NCI-H82 treated with DMSO at 0.1 percent for 48 hours (cell line): ENCODE data around the gene HLA-DQB1.
"Not testable (repeated sequence)": the region's sequence is repeated elsewhere in the genome, so short reads cannot be mapped to it uniquely, and the experiment has no call there.

Experiments
- DNase-seq: peaks from one replicate; lab custom pipeline; 2025; ENCODE audit not compliant: unreplicated experiment; lab: John Stamatoyannopoulos, UW

Gene HLA-DQB1

DNA sequence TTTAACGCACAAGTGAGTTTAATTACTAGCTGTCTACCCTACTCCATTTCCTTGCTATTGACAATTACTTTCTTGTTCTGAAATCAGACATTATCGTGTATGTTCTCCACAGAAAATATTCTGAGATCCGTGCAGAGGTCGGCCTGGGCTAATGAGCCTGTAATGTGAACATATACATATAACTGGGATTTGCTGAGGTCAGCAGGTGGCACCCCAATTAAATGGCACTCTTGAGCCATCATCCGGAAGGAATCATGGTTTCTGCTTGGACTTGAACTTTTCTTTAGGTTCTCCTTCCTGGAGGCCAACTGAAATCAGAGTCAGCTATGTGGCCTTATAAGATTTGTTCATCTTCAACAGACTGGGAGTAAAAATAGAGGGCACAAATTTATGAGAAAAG is 3.6 kb downstream of the HLA-DQB1 start:
- DNase-seq: no peak

DNA sequence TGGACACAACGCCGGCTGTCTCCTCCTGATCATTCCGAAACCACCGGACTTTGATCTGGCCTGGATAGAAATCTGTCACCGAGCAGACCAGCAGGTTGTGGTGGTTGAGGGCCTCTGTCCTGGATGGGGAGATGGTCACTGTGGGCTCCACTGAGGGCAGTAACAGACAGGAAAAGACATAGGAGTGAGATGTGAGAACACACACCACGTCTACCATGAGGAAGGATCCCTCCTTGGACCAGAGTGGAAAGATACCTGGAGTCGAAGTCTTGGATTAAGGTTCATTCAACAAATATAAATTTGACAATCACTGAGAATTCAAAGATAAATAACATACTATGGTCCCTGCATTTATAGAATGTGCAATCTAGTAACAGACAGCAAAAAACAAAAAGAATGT is 4.4 kb downstream of the HLA-DQB1 start:
- no peak for DNase-seq

DNA sequence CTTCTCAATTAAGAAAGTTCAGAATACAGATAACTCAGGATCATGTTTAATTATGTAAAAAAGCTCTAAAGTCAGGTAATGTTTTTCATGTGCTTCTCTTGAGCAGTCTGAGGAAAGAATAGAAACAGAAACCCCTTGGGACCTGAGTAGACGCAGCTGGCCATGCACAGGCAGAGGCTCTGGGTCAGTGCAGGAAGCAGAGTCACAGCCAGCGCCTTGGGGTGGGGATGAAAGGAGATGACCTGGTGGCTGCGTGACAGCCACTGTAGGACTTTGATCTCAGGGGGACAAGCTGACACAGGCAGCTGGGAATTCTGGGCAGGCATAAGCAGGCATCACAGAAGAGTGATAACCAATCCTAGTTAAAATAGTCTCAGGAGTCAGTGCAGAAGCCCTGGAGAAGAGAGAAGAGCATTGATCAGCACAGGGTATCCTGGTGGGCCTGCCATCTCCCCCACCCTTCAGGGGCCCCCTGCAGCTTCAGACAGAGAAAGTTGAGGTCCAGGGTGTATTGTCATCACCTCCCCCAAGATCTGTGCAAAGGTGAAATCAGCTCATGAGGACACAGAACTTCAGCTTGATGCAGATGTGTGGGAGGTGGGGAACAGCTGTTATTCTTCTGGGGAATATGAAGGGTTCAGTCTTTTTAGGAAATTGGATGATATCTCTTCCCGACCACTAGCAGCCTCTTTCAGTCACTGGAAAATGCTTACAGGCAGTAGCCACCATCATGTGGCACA is 6.4 kb downstream of the HLA-DQB1 start:
- no peak for DNase-seq

DNA sequence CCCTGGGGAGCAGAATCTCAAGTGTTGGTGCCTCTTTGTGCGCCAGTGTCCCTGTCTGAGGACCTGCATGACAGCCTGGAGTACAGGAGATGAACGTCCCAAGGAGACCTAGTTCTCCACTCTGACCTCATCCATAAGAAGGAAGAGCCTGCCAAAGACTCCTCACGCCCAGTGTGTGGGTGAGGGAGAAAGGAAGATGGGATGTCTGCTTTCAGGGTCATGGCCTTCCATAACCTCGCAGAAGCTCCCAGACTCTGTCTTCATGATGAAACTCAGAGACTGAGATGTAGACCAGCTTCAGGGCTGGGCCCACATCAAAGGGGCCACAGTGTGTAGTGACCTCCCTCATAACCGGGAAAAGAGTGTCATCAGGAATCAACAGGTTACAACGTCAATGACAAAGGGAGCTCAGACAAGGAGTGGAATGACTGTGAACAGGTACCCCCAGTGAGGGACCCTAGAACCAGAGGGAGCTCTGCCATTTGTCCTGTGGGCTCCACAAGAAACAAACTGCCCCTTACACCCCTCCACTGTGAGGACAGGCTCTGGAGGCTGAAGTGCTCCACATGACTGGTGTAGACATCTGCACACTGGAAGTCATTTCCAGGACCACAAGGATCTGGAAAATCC is 8.1 kb downstream of the HLA-DQB1 start:
- no peak for DNase-seq

DNA sequence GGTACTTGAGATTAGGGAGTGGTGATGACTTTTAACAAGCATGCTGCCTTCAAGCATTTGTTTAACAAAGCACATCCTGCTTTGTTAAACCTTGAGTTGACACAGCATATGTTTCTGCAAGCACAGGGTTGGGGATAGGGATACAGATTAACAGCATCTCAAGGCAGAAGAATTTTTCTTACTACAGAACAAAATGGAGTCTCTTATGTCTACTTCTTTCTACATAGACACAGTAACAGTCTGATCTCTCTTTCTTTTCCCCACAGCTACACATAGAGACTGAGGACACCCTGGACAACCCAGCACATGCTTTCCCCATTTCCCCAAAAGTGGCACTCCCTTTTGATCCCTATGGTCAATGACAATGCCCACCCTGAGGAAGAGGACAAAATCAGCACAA is 8.6 kb downstream of the HLA-DQB1 start:
- DNase-seq: not testable (repeated sequence)

DNA sequence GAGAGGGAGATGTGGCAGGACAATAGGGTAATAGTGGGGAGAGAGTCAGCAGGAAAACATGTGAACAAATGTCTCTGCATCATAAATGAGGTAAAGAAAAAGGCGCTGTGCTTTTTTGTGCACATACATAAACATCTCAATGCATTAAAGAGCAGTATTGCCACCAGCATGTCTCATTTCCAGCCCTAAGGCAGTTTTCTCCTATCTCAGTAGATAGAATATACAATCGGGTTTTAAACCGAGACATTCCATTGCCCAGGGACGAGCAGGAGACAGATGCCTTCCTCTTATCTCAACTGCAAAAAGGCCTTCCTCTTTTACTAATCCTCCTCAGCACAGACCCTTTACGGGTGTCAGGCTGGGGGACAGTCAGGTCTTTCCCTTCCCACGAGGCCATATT is 9.1 kb downstream of the HLA-DQB1 start:
- not testable (repeated sequence) for DNase-seq

DNA sequence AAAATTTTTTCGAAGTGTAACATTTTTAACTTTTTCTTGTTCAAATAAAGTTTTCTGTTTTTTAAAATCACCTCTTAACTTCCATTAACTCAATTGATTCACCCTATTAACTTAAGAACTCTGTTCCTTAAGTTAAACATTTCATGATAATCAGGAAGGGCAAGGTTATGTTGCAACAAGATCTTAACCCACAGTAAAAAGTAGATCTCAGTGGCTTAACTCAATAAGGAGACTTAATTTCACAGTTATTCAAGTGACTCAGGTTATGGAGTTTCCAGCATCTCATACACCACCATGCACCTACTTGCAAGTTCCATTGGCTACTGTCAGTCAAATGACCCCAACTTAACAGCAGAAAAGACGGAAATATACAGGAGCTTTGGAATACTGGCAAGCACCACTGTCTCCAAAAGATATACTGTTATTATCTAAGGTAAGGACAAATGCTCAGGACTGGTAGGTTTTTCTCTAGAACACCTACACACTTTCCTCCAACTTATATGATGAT is 11.2 kb downstream of the HLA-DQB1 start:
- no peak for DNase-seq

DNA sequence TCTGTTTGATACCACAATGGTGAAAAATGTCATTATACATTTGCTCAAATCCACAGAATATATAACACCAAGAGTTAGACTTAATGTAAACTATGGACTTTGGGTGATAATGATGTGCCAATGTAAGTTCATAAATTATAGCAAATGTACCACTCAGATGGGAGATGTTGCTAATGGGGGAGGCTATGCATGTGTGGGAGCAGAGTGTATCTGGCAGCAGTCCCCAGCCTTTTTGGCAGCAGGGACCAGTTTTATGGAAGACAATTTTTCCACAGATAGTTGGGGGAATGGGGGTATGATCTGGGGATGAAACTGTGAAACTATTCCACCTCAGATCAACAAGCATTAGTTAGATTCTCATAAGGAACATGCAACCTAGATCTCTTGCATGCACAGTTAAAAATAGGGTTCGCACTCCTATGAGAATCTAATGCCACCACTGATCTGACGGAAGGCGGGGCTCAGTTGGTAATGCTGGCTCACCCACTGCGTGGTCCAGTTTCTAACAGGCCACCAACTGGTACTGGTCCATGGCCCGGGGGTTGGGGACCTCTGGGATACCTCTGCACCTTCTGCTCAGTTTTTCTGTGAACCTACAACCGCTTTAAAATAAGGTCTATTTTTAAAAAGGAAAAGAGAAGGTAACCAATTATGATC is 21.3 kb downstream of the HLA-DQB1 start:
- DNase-seq: no peak

DNA sequence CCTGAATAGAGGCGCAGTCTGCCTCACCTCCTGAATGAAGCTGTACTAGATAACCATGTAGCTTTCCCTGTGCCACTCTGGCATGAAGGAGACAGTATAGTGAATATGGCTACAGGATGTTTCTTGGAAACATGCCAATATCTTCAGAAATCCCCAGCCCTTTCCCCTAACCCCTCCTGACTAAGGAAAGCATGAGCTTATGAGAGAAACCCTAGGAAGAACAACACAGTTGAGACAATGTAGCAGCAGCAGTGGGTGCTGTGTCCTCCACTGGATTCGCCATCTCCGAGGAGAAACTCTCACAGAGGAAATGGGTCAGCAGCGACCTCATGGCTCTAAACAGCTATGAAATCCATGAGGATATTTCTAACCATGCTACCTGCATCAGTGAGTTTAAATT is 22.6 kb downstream of the HLA-DQB1 start:
- DNase-seq: no peak

DNA sequence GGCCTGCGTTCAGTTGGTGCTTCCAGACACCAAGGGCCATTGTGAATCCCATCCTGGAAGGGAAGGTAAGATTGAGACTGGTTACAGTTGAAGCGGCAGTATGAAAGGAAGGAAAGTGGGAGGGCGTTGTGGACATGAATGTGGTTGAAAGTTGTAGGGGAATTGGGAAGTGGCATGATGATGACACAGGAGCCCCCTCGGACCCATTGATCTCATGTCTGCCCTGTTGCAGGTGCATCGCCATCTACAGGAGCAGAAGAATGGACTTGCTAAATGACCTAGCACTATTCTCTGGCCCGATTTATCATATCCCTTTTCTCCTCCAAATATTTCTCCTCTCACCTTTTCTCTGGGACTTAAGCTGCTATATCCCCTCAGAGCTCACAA is 23.7 kb downstream of the HLA-DQB1 start:
- DNase-seq: no peak

DNA sequence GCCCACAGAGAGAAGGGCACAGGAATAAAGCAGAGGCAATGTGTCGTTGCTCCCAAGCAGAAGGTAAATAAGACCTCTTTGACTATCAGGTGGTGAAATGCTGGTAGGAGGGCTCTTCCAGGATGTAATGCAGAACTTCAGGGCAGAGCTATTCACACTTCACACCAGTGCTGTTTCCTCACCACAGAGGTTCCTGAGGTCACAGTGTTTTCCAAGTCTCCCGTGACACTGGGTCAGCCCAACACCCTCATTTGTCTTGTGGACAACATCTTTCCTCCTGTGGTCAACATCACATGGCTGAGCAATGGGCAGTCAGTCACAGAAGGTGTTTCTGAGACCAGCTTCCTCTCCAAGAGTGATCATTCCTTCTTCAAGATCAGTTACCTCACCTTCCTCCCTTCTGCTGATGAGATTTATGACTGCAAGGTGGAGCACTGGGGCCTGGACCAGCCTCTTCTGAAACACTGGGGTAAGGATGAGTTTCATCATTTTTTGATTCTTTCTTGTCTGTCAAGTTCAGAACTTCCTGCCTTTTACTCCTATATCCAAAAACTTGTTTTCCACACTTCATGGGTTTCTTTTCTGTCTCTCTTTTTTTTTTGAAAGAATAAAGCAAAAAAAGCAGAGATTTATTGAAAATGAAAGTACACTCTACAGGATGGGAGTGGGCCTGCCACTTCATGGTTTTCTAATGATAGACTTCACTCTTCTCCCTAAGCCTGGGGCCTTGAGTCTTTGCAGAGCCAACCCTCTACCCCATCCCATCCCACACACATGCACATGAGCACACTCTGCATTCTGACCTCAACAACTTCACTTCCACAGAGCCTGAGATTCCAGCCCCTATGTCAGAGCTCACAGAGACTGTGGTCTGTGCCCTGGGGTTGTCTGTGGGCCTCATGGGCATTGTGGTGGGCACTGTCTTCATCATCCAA is 24.4 kb downstream of the HLA-DQB1 start:
- not testable (repeated sequence) for DNase-seq

DNA sequence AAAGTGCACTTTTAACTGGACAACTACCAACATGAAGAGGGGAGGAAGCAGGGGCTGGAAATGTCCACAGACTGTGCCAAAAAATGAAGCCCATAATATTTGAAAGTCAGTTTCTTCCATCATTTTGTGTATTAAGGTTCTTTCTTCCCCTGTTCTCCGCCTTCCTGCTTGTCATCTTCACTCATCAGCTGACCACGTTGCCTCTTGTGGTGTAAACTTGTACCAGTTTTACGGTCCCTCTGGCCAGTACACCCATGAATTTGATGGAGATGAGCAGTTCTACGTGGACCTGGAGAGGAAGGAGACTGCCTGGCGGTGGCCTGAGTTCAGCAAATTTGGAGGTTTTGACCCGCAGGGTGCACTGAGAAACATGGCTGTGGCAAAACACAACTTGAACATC is 25.3 kb downstream of the HLA-DQB1 start:
- no peak for DNase-seq

DNA sequence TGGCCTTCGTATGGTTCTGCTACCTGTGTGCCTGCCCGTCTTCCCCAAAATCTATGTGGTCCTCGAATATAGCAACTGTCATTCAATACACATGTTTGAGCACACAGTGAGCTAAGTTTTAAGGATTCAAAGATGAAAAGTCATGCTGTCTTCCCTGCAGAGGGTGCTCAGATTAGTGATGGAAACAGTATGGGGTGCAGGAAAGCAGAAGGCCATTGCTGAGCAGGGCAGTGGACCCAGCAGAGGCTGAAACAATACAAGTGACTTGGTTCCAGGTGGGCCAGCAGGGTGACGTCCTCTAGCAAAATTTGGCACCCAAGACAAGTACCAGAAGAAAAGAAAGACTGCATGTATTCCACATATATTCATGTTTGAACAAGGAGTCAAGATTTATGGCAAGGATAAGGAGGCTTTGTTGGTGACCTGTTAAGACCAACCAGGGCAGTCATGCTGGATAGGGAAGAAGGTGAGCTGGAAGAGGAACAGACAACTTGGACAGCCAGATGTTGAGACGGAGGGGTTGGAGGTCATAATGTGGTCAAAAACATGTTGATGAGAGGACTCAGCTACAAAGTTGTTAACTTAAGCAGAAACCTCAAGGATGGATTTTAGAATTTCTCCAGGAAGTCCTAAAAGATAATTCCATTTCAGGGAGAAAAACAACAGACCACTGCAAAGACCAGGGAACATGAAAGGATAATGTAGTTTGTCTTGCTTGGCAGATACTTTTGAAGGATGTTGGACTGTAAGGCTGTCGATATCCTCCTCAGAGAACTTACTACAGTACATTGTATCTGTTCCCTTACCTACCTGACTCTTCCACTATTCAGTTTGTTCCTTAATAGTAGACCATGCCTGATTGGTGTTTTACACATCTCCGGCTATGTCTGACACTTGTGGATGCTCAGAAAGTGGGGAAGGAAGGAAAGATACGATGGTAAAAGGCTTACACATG is 26.7 kb downstream of the HLA-DQB1 start:
- no peak for DNase-seq

DNA sequence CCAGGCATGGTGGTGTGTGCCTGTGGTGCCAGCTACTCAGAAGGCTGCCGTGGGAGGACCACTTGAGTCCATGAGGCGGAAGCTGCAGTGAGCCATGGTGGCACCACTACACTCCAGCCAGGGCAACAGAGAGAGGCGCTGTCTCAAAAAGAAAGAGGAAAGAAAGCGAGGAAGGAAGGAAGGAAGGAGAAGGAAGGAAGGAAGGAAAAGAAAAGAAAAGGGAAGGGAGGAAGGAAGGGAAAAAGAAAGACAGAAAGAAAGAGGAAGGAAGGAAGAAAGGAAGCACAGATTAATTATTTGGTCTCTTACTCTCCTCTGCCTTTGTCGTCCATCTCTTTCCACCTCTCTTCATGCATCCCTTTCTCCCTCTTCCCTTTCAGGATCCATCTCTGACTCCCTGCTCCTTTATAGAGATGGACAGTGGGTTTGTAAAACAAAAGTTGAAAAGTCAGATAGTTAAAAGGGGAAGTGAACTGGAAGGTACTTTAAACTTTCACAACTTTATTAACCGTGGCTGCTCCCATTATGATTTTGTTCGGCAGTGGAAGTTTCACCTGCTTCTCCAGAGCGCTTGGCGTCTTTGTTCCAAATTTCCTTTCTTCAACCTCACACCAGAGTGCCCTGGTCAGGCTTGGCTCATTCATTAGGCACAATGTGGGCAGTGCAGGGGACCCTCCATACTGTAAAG is 27.8 kb downstream of the HLA-DQB1 start:
- no peak for DNase-seq

DNA sequence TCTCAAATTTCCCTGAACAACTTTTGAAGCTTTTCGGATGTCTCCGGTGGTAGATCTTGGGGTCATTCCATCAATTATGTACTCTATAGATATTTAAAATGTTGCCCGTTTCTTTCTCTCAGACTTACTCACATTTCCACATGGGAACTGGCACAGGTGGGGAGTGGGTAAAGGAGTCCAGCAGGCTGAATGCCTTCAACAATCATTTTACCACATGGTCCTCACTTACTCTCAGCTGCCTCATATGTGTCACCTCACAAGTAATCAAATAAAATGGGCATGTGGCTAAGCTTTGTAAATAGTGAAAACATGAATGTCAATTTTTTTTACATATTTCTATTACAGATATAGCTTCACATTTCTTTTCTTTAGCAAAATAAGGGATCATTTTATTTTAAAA is 28.6 kb downstream of the HLA-DQB1 start:
- no peak for DNase-seq

DNA sequence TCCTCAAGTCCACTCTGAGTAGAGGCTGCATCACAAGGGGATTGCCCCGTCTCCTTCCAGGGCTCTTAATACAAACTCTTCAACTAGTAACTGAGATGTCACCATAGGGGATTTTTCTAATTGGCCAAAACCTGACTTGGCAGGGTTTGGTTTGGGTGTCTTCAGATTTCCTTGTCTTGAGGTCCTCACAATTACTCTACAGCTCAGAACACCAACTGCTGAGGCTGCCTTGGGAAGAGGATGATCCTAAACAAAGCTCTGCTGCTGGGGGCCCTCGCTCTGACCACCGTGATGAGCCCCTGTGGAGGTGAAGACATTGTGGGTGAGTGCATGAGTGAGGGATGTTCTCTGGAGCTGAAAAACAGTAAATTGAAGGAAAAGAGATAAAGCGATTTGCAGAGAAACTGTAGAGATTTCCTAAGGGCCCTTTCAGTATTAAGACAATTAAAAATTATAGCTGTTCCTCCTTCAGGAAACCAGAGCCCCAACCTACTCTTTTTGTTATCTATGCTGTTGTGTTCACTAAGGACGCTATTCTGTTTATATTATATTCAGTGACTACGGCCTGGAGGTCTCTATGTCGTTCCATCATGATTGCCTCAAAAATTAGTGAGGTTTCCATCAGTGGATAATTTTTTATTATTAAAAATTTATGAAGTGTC is 29.1 kb downstream of the HLA-DQB1 start, which contains the start of gene HLA-DQA1:
Gene HLA-DQA1 (plus strand): TSS at position 188 of the 662 bp plus-strand sequence. CDS start 53 bp downstream, at position 241.
- no peak for DNase-seq

DNA sequence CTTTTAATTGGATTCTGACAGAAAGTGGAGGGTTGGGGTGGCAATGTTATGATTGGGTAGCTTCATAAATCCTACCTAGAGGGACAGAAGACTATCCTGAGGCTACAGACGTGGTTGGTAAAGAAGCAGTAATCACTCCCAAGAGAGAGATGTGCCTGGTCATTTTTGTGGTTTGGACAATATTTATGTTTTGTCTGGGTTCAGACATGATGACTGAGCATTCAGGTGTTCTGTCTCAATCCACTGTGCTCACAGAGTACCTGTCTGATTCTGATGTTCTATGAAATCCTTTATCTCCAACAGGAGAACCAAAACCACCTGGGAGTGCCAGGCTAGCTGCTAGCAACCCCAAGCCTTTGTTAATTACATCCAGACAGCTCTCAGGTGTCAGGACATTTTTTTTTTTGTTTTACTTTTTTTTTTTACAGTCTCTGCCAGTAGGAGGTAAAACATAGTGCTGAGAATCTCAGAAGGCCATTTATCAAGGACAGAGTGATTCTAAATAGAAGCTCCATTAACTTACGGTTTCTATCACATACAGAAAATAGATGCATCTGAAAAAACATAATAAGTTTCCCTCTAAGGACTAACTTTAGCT is 30.8 kb downstream of the HLA-DQB1 start:
- no peak for DNase-seq

DNA sequence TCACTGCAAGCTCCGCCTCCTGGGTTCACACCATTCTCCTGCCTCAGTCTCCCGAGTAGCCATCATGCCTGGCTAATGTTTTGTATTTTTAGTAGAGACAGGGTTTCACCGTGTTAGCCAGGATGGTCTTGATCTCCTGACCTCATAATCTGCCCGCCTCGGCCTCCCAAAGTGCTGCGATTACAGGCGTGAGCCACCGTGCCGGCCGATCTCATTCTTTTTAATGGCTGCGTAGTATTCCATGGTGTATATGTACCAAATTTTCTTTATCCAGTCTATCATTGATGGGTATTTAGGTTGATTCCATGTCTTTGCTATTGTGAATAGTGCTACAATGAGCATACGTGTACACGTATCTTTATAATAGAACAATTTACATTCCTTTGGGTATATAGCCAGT is 36.7 kb downstream of the HLA-DQB1 start:
- DNase-seq: not testable (repeated sequence)
